Activated T-helper 1 cell treated with anti-CD3 and anti-CD28 coated beads, Interleukin-2, amount 50 U/mL, for 16 hours (primary cell): ENCODE data around the gene GFAP.

Experiments
- DNase-seq, 2 donors: peaks; one replicate each; pipeline ENCODE4 v3.0.0-alpha.2; 2020; ENCODE audit warnings: low read depth in 1 of 2, low spot score in 1 of 2

Gene GFAP

GRCh38 chr17:44867841-44868240 is 47.5 kb downstream of the GFAP start:
- no peak for DNase-seq

GRCh38 chr17:44865931-44866330 is 49.4 kb downstream of the GFAP start:
- DNase-seq, result no peak

GRCh38 chr17:44865231-44865660 is 50.1 kb downstream of the GFAP start:
- peak; percentile 36 to 45 for DNase-seq

GRCh38 chr17:44864831-44865230 is 50.5 kb downstream of the GFAP start:
- no peak for DNase-seq

- DNase-seq, result no peak
These were observed 52.0 kb downstream of the GFAP start for GRCh38 chr17:44863061-44863918.

- no peak for DNase-seq
These were observed 52.9 kb downstream of the GFAP start for GRCh38 chr17:44862278-44862914.

- DNase-seq, result no peak
These were observed 55.6 kb downstream of the GFAP start for GRCh38 chr17:44859701-44860100.

GRCh38 chr17:44854192-44854591 is 61.1 kb downstream of the GFAP start:
- DNase-seq, result no peak
